SH-SY5Y (cell line): ENCODE data around the gene SLC26A6.

Experiments used
- GATA2 ChIP-seq: IDR thresholded peaks from 2 replicates; pipeline ENCODE4 v1.6.1; 2011; ENCODE audit warnings: mild to moderate bottlenecking, low read depth, low read length
- GATA3 ChIP-seq: IDR thresholded peaks from 2 replicates; pipeline ENCODE4 v1.6.1; 2011; ENCODE audit warnings: low read depth, mild to moderate bottlenecking, low read length, moderate library complexity

DNA sequence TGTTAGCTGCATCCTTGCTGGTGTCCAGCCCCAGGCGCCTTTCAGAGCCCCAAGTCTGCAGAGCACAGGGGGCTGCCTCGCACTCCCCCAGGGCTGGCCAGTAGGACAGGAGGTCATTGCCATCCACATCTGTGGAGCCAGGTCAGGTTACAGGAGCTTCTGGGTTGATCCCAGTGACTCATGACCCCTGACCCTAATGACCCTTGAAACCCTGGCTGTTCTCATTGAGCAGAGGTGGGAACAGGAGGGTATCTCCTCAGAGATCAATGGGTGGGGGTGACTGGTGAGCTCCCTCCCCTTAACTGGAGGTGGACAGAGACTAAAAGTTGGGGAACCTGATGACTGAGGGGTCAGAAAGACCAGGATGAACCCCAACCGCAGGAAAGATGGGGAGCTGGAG, 6.1 kb upstream of the SLC26A6 start:
- TF ChIP-seq GATA2 (no peak), GATA3 (no peak)
